Activated CD4-positive, alpha-beta T cell treated with anti-CD3 and anti-CD28 coated beads for 4 hours (primary cell): ENCODE data around the gene NRAP.
"Not testable (repeated sequence)": the region's sequence is repeated elsewhere in the genome, so short reads cannot be mapped to it uniquely, and the experiment has no call there.

Experiments
- DNase-seq, 2 donors: peaks; one replicate each; pipeline ENCODE4 v3.0.0-alpha.2; 2020

The NRAP gene

DNA sequence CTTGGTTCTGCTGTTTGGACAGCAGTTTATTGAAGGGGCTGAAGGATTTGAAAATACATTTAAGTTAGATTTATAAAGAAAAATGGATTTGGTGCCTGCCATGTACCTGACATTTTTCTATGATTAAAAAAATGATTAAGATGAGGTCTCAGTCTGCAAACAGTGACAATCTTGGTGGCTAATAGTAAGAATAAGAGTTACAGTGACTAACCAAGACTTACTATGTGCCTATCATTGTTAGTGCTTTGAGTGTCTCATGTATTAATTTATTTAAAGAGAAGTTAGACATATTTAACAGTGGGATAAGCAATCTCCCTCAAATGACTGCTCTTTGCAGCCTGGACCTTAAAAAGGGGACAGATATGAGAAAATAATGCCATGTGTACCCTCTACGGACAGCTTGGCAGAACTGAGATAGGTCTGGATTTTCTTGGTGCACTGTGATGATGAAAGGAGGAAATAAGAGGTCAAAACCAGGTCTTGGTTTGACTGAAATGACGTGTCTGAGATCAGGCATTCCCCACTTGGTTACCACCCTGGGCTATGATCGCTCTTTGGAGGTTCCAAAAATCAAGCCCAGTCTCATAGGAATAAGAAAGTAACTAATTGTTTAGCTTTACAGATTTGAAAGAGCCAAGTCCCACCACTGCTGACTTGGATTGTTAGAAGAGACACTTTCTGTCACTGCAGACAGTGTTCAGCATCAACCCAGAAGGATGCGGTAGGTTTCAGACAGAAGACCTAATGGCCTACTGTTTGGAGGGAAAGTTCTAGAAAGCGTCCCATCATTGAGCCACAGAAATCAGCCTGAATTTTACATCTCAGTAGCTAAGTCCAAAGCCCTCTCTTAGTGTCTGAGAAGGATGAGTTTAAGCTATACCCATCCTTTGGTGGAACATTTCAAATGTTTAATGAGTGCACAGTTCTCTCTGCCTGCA, 18.0 kb upstream of the NRAP start:
- DNase-seq, result peak in 1 of 2 donors; percentile 15

DNA sequence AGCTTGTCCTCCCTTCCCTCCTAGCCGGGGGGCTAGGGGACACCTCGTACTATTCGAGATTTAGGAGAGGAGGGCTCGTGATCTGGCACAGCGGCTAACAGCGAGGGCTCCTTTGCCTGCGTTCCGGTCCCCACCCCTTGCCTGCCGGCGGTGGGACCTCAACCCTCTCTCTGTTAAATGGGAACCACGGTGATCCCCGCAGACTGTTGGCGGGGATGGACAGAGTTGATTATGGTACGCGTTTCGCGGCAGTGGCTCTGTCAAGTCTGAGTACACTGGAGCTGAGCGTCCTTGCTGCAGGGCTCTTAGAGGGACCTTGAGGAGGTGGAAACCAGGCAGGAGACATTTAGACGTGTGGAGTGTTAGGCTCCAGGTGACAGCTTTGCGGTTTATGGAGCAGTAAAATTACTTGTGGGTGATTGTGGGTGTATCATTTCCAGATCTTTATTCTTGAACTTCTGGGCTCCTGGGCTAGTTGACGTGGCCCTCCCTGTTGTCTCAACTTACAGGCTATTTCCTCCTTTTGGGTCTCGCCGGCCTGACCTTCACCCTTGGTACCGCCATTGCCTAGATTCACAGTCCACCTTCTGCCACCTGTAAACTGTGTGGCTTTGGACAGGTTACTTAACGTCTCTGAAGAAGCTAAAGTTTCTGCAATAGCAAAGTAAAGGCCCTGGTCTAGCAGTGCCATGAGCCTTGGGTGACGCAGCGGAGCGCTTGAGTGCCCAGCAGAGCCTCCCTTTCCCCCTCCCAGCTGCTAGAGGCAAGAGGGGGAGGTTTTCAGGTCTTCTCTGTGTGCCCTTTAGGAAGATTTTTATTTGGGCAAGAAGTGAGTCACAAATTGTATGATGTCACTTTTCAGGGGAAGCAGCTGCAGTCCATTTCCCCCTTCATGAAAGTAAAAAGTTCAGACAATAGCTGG, 16.6 kb upstream of the NRAP start:
- DNase-seq, result peak; percentile 30 to 50

DNA sequence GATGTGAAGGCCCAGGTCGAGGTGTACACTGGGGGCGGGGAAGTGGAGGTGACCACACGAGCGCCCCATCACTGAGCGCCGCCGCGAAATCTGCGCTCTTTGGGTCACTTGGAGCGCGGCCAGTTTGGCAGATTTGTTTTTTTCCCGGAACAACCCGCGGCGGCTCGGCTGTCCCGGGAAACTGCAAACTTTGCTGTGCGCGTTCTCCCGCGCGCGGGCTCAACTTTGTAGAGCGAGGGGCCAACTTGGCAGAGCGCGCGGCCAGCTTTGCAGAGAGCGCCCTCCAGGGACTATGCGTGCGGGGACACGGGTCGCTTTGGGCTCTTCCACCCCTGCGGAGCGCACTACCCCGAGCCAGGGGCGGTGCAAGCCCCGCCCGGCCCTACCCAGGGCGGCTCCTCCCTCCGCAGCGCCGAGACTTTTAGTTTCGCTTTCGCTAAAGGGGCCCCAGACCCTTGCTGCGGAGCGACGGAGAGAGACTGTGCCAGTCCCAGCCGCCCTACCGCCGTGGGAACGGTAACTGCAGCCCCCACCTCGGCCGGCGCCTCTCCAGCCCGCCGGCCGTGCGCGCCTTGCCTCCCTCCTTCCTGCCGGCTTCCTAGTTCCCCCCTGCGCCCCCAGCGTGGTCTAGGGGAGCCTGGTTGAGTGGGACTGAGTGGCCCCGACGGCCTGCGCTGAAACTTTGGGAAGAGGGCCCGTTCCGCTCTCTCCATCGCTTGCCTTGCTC, 15.8 kb upstream of the NRAP start, which contains the start of gene CASP7:
CASP7 (plus strand) TSS at position 450 of the 727 bp plus-strand sequence. CDS start 17,582 bp downstream, outside the sequence.
- peak; percentile 78 to 81 for DNase-seq

DNA sequence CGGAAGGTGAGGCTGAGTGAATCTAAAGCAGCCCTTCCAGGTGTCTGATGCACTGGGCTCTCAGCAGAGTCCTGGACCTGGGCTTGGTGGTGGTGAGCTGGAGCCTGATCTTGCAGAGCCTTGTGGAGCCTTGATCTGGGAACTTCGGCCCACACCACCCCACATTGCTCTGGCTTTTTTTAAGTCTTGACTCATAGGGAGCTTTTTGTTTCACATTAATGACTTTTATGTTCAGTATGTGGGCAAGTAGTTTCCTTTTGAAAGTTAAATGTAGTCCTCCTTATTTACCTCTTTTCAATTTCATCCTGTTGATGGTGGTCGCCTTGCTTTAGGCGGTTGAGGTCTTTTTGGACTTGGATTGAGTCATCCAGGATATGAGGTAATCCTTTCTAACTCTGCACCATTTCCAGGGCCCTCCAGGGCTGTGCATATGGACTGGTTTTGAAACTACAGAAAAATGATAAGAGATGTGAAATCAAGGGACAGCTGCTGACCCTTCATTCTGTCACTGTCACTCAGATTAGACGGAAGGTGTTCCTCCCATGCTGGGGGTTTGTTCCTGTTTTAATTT, 2.9 kb upstream of the NRAP start:
- DNase-seq, result no peak

DNA sequence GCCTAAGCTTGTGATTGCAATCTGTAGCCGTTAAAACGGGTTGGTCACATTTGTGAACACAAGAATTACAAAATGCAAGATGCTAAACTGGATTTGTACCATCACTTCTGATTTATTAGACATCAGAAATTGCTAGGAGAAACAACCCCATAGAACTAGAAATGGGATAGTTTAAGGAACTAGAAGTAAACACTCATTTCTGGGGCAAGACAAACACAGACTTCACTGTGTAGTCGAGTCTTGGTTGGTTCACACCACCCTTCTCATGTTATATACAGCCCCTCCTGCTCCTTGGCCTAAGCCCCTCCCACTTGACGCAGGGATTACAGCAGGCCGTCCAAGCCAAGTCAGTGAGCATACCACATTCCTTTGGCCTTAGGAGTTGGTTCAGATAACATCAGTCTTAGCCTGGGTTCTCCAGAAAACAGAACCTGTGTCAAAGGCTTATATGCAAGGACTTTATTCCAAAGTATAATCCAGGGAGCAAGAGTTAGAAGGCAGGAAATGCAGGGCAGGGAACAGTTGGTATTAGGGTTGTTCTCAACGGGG, 2.0 kb upstream of the NRAP start:
- DNase-seq, result no peak

DNA sequence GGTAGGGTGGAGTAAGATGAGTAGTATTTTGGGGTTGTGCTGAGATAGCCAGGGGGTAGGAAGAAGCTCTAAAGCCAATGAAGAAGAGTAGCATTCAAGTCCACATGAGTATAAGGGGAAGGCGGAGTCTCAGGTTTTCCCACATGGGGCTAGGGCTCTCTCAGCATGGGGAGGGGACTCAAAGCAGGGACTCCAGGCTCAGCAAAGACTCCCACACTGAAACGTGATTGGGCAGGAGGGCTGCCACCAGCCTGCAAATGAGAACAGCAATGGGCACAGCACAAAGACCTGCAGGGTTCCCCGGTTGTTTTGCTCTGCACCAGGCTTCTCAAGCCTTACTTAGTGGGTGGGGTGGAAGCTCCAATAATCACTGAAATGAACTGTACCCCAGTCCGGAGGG, 1.5 kb upstream of the NRAP start:
- no peak for DNase-seq

DNA sequence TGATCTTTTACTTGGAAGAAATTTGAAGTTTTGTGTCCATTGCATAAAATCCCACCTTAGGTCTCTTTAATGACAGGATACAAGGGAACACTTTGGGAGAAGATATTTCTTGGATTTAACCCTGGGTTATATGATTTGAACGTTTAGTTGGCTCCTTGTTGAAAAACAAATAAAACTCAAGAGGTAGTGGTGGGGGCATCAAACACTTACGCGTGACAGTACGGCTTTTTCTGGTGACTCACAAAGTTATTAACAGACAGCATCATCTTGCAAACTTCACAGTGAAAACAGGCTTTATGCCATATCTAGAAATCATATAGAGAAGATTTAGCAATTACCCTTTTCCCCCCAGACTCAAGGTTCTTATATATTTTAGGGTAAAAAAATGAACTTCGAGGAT, 699 bp downstream of the NRAP start:
- DNase-seq, result no peak

DNA sequence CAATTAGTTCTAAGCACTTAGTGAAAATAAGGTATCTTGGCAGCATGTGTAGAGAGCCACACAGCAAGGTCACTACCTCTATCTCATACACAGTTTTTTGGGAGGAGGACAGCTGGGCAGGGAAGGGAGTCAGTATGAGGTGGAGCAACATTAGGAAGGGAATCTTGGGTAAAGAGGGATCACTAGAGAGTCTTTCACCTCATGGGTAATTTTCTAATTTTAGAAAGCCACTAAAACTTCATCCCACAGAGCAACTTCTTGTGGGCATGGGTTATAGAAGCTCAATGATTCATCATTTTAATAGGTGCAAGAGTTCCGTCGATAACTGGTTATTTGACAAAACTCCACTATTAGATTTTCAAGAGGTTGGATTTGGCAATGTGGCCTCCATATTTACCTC, 2.5 kb downstream of the NRAP start:
- no peak for DNase-seq

DNA sequence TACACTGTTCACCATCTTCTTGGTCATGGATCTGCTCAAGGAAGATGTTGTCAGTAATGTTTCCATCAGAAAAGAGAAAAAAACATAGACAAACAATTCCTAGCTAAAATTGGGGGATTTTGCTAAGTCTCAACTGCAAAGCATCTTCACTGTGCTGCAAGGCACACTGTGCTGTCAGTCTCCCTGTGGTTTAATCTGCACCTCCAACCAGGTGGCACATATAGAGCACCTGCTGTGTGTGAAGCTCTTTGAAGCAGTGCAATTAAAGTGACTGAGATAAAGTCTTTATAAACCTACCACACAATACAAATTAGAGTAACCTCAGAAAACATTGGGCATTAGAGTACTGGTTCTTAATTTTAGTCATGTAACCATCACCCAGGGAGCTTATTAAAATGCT, 6.3 kb downstream of the NRAP start:
- no peak for DNase-seq

DNA sequence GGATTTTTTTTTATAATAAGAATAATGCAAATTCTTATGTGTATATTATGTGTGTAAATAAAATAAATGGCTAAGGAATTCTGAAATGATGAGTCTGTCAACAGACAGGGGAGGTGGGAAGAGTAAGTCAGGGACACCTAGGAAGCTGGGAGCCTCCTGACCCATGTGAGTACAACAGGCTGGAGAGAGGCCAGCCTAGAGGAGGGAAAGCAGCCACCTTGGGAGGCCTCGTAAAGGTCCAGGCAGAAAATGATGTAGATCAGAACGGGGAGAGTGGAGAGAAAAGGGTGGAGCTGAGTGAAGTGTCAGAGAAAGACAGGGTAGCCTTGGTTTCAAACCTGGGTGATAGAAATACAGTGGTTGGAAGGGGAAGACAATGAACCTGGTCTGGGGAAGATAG, 6.9 kb downstream of the NRAP start:
- DNase-seq, result no peak

DNA sequence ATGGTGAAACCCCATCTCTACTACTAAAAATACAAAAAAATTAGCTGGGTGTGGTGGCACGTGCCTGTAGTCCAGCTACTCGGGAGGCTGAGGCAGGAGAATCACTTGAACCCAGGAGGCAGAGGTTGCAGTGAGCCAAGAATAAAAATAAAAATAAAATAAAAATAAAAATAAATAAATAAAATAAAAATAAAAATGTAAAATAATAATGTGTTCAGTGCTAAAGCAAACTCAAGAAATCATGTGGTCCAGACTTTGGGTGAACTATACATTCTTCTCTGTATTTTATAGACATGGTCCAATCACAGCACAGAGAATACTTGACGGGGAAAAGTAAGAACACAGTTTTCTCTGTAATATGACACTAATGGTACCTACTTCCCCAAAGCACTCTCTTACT, 11.4 kb downstream of the NRAP start:
- DNase-seq, result not testable (repeated sequence)

DNA sequence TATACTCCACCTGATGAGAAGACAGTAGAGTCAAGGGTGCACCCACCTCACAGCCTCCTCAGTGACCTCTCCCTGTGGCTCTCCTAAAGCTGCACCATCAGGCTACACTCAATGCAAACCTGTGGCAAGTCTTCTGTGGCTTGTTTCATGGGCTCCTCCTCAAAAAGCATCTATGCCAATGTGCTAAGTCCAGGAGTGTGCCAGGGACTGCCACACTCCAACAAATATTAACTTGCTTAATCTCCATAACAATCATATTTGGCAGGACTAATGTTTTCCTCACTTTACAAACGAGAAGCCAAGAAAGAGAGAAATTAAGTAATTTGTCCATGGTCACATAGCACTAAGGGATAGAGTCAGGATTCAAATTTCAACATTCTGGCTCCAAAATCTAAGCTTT, 11.9 kb downstream of the NRAP start:
- no peak for DNase-seq

DNA sequence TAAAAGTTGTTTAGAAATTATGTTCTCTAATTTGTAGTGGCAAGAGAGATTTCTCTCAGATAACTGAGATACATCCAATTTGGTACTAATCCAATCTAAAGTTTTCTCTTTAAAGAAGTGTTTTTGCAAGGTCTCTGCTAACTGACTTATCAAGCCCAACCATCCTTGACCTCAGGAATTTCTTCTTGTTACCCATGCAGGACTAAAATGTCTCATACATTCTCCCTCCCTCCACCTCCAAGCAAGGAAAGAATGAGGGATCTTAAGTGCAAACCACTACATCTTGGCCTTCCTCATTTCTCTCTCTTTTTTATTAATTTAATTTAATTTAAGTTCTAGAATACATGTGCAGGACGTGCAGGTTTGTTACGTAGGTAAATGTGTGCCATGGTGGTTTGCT, 12.8 kb downstream of the NRAP start:
- DNase-seq, result no peak

DNA sequence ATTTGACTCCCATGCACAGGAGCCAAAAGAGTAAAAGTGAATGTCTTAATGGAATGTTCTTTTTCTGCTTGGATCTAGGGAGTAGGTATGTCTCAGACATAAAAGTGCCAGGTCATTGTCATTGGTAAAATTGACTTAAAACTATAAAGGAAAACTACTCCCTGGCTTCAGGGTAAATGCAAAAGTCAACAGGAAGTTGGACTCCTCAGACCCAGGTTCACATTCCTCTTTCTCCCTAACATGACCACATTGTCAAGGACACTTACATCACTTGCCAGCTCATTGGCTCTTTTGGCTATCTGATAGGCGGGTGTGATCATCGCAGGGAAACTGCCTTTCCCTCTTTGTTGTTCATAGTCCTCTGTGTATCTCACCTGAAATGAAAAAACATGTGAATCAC, 13.7 kb downstream of the NRAP start:
- DNase-seq, result no peak

DNA sequence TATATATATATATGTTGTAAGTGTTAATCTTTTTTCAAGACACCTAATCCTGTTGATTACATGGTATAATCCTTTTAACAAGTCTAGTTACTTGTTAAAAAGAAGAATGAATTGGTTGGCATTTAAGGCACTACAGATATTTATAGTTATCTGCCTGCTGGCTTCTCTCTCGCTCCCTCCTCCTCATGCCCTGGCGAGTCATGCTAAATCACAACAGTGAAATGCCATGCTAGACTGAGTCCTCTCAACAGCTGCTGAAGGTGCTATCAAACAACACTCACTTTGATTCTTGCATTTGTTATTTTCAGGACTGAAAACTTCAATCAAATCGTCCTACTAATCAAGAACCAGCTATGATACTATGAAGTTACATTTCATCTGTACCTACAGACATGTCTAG, 15.4 kb downstream of the NRAP start:
- DNase-seq, result no peak

DNA sequence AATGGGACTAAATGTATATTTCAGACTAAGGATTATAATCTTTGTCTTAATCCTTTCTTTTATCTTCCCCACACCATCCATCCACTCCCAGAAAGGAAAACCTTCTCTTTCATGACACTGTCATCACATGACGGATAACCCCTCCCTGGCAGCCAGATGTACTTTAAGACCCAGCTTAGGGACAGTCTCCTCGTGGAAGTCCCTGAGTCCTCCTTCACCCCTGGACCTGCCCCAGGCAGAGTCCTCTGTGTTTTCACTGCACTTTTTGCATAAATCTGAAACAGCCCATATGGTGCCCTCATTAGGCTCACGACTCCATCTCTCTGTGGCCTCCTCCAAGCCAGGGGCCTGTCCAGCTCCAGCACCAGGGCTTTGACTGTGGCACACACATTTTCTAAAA, 16.0 kb downstream of the NRAP start:
- no peak for DNase-seq

DNA sequence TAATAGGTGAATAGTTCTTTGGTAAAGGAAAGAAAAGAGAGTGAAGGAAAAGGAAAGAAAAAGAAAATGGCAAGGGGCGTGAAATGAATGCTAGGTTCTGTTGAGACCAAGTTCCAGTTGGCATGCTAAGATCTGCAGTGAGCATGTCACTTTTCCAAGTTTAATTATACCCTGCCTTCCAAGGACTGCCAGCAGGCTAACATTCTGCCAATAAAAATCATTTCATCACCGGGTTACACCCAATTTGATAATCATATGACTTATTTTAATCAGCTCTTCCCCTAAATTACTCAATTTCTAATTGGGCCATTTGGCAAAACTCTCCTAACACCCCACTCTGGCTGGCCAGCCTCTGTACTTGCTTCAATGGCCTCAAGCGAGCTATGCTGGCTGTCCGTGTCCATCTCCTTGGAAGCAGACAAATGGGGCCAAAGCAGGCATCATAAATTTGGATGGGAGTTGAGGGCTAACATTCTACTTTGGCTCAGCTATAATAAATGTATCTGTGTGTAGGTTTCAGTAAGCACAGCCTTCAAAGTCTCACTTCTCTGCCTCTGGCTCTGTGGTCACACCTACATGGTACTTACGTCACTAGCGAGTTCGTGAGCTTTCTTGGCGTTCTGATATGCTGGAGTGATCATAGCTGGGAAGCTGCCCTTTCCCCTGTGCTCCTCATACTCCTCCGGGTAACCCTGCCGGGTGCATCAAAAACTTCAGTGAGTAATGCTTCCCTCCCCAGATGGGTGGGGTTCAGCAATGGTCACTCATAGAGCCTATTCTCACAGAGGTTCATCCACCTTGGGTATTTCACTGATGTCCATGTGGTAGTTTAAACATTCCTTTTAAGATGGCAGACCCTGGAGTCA, 17.3 kb downstream of the NRAP start:
- no peak for DNase-seq

DNA sequence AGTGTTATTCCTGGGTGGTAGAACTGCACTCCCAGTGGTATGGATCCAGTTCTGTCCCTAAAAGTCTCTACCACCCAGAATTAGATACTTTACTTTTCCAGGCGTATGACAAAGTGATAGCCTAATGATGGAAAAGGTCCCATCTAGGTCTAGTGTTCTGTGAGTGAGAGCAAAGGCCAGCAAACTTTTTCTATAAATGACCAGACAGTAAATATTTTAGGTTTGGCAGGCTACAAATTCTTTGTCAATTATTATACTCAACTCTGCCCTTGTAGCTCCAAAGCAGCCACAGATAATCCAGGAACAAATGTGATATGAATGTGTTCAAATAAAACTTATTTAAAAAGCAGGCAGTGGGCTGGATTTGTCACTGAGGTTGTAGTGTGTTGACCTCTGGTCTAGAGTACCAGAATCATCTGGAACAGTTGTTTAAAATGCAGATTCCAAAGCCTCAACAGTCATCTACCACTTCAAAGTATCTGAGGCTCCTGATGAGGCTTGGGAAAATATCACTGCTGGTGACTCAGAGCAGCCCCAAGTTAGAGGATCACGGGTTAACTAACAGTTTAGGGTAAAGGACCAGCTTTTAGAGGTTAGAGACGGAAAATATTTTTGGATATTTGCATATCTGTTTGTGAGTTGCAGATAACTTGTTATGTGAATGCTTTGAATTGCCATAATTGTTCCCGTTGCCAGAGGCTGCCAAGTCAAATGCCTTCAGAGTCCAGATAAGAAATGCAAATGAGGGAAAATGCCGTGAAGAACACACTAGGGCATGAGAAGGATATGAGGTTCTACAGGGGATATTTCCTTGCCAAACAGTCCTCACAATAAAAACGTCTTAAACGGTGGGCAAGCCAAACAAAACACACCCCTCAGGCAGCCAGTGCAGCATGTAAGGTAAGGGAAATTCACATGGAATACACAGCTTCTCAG, 19.4 kb downstream of the NRAP start:
- no peak for DNase-seq

DNA sequence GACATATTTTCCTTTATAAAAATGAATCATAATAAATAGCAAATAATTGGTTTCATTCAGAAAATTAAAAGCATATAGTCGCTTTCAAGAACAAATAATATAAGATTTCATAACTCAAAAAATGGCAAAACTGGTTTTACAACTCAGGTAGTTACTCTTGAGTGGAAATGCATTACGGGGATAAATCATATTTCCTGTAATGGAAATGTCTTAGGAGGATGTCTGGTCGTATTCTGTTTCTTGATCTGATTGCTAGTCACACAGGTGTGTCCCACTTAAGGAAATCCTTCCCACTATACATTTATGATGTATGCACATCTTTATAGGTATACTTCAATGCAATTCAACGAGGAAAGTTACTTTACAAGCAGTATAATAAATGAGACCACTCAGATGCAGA, 20.7 kb downstream of the NRAP start:
- DNase-seq, result no peak

DNA sequence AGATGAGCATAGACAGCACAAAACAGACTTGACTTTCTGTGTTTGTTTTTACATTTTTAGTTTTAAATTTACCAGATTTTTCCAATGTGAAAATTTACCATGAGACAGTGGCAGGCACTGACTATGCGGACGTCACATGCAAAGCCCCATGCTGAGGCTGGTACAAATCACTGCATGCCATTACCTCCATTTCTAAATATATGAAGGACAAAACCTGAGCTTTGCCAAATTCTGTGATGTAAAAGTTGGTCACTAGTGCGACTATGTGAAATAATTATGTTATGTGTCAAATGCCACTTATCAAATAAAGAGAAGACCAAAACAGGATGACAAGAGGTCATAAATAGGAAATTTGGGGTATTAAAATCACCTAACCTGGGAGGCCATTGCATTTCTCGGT, 22.1 kb downstream of the NRAP start:
- DNase-seq, result no peak
